Measurements from ENCODE around the gene CDC42BPB.

- TF ChIP-seq, protein P1, sequence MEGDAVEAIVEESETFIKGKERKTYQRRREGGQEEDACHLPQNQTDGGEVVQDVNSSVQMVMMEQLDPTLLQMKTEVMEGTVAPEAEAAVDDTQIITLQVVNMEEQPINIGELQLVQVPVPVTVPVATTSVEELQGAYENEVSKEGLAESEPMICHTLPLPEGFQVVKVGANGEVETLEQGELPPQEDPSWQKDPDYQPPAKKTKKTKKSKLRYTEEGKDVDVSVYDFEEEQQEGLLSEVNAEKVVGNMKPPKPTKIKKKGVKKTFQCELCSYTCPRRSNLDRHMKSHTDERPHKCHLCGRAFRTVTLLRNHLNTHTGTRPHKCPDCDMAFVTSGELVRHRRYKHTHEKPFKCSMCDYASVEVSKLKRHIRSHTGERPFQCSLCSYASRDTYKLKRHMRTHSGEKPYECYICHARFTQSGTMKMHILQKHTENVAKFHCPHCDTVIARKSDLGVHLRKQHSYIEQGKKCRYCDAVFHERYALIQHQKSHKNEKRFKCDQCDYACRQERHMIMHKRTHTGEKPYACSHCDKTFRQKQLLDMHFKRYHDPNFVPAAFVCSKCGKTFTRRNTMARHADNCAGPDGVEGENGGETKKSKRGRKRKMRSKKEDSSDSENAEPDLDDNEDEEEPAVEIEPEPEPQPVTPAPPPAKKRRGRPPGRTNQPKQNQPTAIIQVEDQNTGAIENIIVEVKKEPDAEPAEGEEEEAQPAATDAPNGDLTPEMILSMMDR (IDR thresholded peaks at IDR 0.05): no peak
- TF ChIP-seq SIN3A (IDR thresholded peaks at IDR 0.05; ENCODE audit: borderline replicate concordance, insufficient read depth, low read depth, low read length): no peak
- TF ChIP-seq TCF7L2 (IDR thresholded peaks at IDR 0.05; ENCODE audit: low read depth, low read length): no peak
- TF ChIP-seq REST (IDR thresholded peaks at IDR 0.05; ENCODE audit: insufficient read depth in 1 of 2, low read depth in 2 of 2, low read length in 1 of 2): no peak
These were observed 101.5 kb downstream of the CDC42BPB start for GRCh38 chr14:102955636-102956408.

Measured in Panc1 (cell line).